OCI-LY7 (cell line): ENCODE measurements around the gene CA14. TPM values are rescaled to one million over a fixed set of nuclear protein-coding genes. Genes with fewer than 3 reads are reported as not detected.

Experiments used
- BruUV-seq: library from RNA; stranded (reverse); fragments of 400-500 nt; replicated peaks from 2 replicates; lab custom pipeline; 2021; lab: Mats Ljungman, UMichigan
- CTCF ChIA-PET: fragments of 300-600 bp; sonication (Branson Sonifier 250); formaldehyde crosslinking; loops from one replicate; lab custom pipeline; 2022; ENCODE audit warnings: antibody characterized with exemption; ENCODE audit not compliant: unreplicated experiment; lab: Charles Lee
- POLR2A ChIA-PET: fragments of 300-600 bp; sonication (Branson Sonifier 250); formaldehyde crosslinking; loops from one replicate; lab custom pipeline; 2022; ENCODE audit warnings: antibody characterized with exemption; lab: Charles Lee
- DNase-seq: peaks from one replicate; pipeline ENCODE4 v3.0.0-alpha.2; 2015; ENCODE audit warnings: low spot score
- H2AFZ ChIP-seq: fragments of 200-600 bp; sonication (generic), shearing (Covaris generic); 2 replicates; pipeline ENCODE4 v1.6.1; 2014; ENCODE audit warnings: mild to moderate bottlenecking, antibody characterized with exemption, low read length, moderate library complexity
- H3K27ac ChIP-seq: fragments of 200-600 bp; sonication (generic); 2 replicates; pipeline ENCODE4 v1.5.1; 2014; ENCODE audit warnings: mixed run types, low read depth, mild to moderate bottlenecking, moderate library complexity, low read length, inconsistent platforms; ENCODE audit not compliant: poor library complexity, severe bottlenecking
- H3K36me3 ChIP-seq: fragments of 200-600 bp; sonication (generic); 2 replicates; pipeline ENCODE4 v1.6.1; 2014; ENCODE audit warnings: mild to moderate bottlenecking, antibody characterized with exemption, low read length, moderate library complexity, mixed read lengths; ENCODE audit not compliant: insufficient read depth
- H3K4me1 ChIP-seq: fragments of 200-600 bp; sonication (generic); 2 replicates; pipeline ENCODE4 v1.5.1; 2014; ENCODE audit warnings: mild to moderate bottlenecking, low read length; ENCODE audit not compliant: insufficient read depth, poor library complexity, severe bottlenecking
- H3K4me2 ChIP-seq: fragments of 200-600 bp; sonication (generic); 2 replicates; pipeline ENCODE4 v1.6.1; 2014; ENCODE audit warnings: mild to moderate bottlenecking, low read length
- H3K4me3 ChIP-seq: fragments of 200-600 bp; sonication (generic); 2 replicates; pipeline ENCODE4 v1.5.1; 2014; ENCODE audit warnings: mild to moderate bottlenecking, low read depth, low read length; ENCODE audit not compliant: poor library complexity, severe bottlenecking
- H3K79me2 ChIP-seq: fragments of 200-600 bp; sonication (generic); 2 replicates; pipeline ENCODE4 v1.6.1; 2016; ENCODE audit warnings: low read depth, mild to moderate bottlenecking, low read length, moderate library complexity, mixed read lengths; ENCODE audit not compliant: insufficient read depth
- H3K9me2 ChIP-seq: fragments of 200-600 bp; sonication (generic); 2 replicates; pipeline ENCODE4 v1.6.1; 2016; ENCODE audit warnings: mild to moderate bottlenecking, low read length, mixed read lengths; ENCODE audit not compliant: insufficient read depth
- H3K9me3 ChIP-seq: fragments of 200-600 bp; sonication (generic); 2 replicates; pipeline ENCODE4 v1.6.1; 2014; ENCODE audit warnings: mild to moderate bottlenecking, mixed run types, low read length, mixed read lengths
- H4K20me1 ChIP-seq: fragments of 200-600 bp; sonication (generic); 2 replicates; pipeline ENCODE4 v1.6.1; 2014; ENCODE audit warnings: mild to moderate bottlenecking, antibody characterized with exemption, low read length, moderate library complexity, mixed read lengths; ENCODE audit not compliant: insufficient read depth
- CTCF ChIP-seq: fragments of 200-600 bp; sonication (generic); conservative IDR thresholded peaks from 2 replicates; pipeline ENCODE4 v1.5.1; 2014; ENCODE audit warnings: mild to moderate bottlenecking, antibody characterized with exemption, low read length, moderate library complexity, mixed read lengths
- EZH2phosphoT487 ChIP-seq: fragments of 200-600 bp; sonication (generic); IDR thresholded peaks from 2 replicates; pipeline ENCODE4 v1.6.1; 2018; ENCODE audit warnings: low read depth, borderline replicate concordance, mild to moderate bottlenecking, mixed run types, antibody characterized with exemption, low read length, moderate library complexity, mixed read lengths
- intact Hi-C: fragments of 100-400 bp; cut with micrococcal nuclease; formaldehyde crosslinking; loops from one replicate; pipeline ENCODE4 v1.10.0; 2022; ENCODE audit not compliant: unreplicated experiment
- total RNA-seq, 2 experiments: library from RNA; depleted of rRNA in 1 of 2; stranded (reverse); fragments of >200 nt in 1 of 2; shearing (Covaris generic) in 1 of 2; gene quantifications; 2 replicates each; pipeline ENCODE4 v1.2.3, GENCODE V29; 2014 to 2022

CA14 gene
- total RNA-seq, 2 experiments from 2014 or later = not detected

DNA sequence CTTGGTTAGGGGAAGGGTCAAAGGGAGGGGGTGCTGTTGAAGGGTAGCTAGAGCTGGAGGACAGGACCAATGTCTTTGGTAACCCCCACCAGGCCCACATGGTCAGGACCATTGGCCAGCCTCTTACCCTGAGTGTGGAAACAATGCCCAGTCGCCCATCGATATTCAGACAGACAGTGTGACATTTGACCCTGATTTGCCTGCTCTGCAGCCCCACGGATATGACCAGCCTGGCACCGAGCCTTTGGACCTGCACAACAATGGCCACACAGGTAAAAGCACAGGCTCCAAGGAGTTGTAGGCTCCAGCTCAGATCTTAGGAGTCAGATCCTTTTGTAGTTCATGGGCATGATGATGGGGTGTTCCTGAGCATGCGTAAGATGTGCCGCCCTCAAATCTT, 3.8 kb downstream of the CA14 start:
- H3K27ac ChIP-seq = no peak overlapping the region
- CTCF ChIA-PET = no interaction called here
- no peaks in the 10 kb centered on the region for H4K20me1 ChIP-seq
- no peak for DNase-seq
- peaks cover 21% of the 10 kb centered on the region for H3K36me3 ChIP-seq
- H3K9me2 ChIP-seq = no peaks in the 10 kb centered on the region
- H3K9me3 ChIP-seq = no peaks in the 10 kb centered on the region
- H3K4me1 ChIP-seq = peaks cover 19% of the 10 kb centered on the region
- POLR2A ChIA-PET = interaction anchor here (1.1 to 1.6 kb wide), 3 partner anchors 14 to 373 kb away, joined by 3 to 5 read pairs (median 3); partner anchors contain the start of gene PRPF3
- no peak for TF ChIP-seq EZH2phosphoT487
- no peak for TF ChIP-seq CTCF
- H3K4me3 ChIP-seq = no peak overlapping the region
- no TSS peak for BruUV-seq
- no peaks in the 10 kb centered on the region for H3K79me2 ChIP-seq
- intact Hi-C loops = no loop called here
- no peak overlapping the region for H2AFZ ChIP-seq
- no peak overlapping the region for H3K4me2 ChIP-seq

GRCh38 chr1:150262388-150263320, 5.1 kb downstream of the CA14 start:
- BruUV-seq = no TSS peak
- Histone ChIP-seq H3K27ac (peak overlapping the region; percentile 24), H3K4me2 (0 out of 2 replicates have a peak overlapping the region, but pooled peaks have one; percentile 8), H3K36me3 (peaks cover 32% of the 10 kb centered on the region), H4K20me1 (no peaks in the 10 kb centered on the region), H2AFZ (no peak overlapping the region), H3K79me2 (peaks cover 10% of the 10 kb centered on the region), H3K9me2 (no peaks in the 10 kb centered on the region), H3K4me3 (no peak overlapping the region), H3K4me1 (peaks cover 29% of the 10 kb centered on the region), H3K9me3 (no peaks in the 10 kb centered on the region)
- peak; percentile 50 for DNase-seq
- POLR2A ChIA-PET = interaction anchor here (0.6 to 1.6 kb wide), 4 partner anchors 12 to 374 kb away, joined by 3 to 5 read pairs (median 3); partner anchors contain the start of gene PRPF3
- no peak for TF ChIP-seq EZH2phosphoT487
- peak; percentile 38; the same call in 1 of the 2 replicates for TF ChIP-seq CTCF
- CTCF ChIA-PET = interaction anchor here (1.2 kb wide), 1 partner anchor 27 kb away, joined by 3 read pairs; no protein-coding TSS in a partner anchor
- intact Hi-C loops = no loop called here
